HepG2 (cell line): ENCODE measurements around the gene VIPR1. TPM values are rescaled to one million over a fixed set of nuclear protein-coding genes. Genes with fewer than 3 reads are reported as not detected.

ENCODE experiments used
- CHD2 ChIP-seq: IDR thresholded peaks from 2 replicates; pipeline ENCODE4 v1.6.1; 2011; ENCODE audit warnings: low read depth, low read length, improper control_type of control experiment
- NR2F2 ChIP-seq: IDR thresholded peaks from 2 replicates; pipeline ENCODE4 v1.6.1; 2012; ENCODE audit warnings: low read depth, inconsistent platforms, borderline replicate concordance
- RBM39 ChIP-seq: fragments of 200-400 bp; formaldehyde crosslinking; IDR thresholded peaks from one replicate; pipeline ENCODE4 v1.6.1; 2018; ENCODE audit warnings: antibody characterized with exemption, mild to moderate bottlenecking, low read depth, low read length; ENCODE audit not compliant: poor library complexity, severe bottlenecking
- RFXANK ChIP-seq: IDR thresholded peaks from 2 replicates; pipeline ENCODE4 v1.6.1; 2016
- RFXAP ChIP-seq: sonication (generic); formaldehyde crosslinking; IDR thresholded peaks from 2 replicates; pipeline ENCODE4 v1.4.0; 2020; ENCODE audit warnings: missing genetic modification reagents, borderline replicate concordance
- TIGD3 ChIP-seq: sonication (generic); formaldehyde crosslinking; IDR thresholded peaks from 2 replicates; pipeline ENCODE4 v1.5.1; 2020; ENCODE audit warnings: mild to moderate bottlenecking, missing genetic modification reagents, borderline replicate concordance
- ZBTB1 ChIP-seq: sonication (generic); formaldehyde crosslinking; IDR thresholded peaks from 2 replicates; pipeline ENCODE4 v1.4.0; 2020; ENCODE audit warnings: missing genetic modification reagents, borderline replicate concordance
- ZFX ChIP-seq: sonication (generic); formaldehyde crosslinking; IDR thresholded peaks from 2 replicates; pipeline ENCODE4 v1.4.0; 2020; ENCODE audit warnings: mild to moderate bottlenecking, low read depth, missing genetic modification reagents, moderate library complexity
- ZNF256 ChIP-seq: sonication (generic); formaldehyde crosslinking; conservative IDR thresholded peaks from 2 replicates; pipeline ENCODE4 v1.4.0; 2020; ENCODE audit warnings: missing genetic modification reagents
- ZNF331 ChIP-seq: sonication (generic); formaldehyde crosslinking; IDR thresholded peaks from 2 replicates; pipeline ENCODE4 v1.4.0; 2020; ENCODE audit warnings: missing genetic modification reagents
- ZNF343 ChIP-seq: sonication (generic); formaldehyde crosslinking; IDR thresholded peaks from 2 replicates; pipeline ENCODE4 v1.4.0; 2020; ENCODE audit warnings: mild to moderate bottlenecking, missing genetic modification reagents
- ZNF383 ChIP-seq: sonication (generic); formaldehyde crosslinking; IDR thresholded peaks from 2 replicates; pipeline ENCODE4 v1.4.0; 2020; ENCODE audit warnings: missing genetic modification reagents, mild to moderate bottlenecking, borderline replicate concordance
- ZNF530 ChIP-seq: sonication (generic); formaldehyde crosslinking; IDR thresholded peaks from 2 replicates; pipeline ENCODE4 v1.5.0; 2020; ENCODE audit warnings: low read depth, mild to moderate bottlenecking, missing genetic modification reagents
- ZNF543 ChIP-seq: sonication (generic); formaldehyde crosslinking; IDR thresholded peaks from 2 replicates; pipeline ENCODE4 v1.4.0; 2020; ENCODE audit warnings: mild to moderate bottlenecking, missing genetic modification reagents
- ZNF550 ChIP-seq: sonication (generic); formaldehyde crosslinking; IDR thresholded peaks from 2 replicates; pipeline ENCODE4 v1.4.0; 2020; ENCODE audit warnings: mild to moderate bottlenecking, missing genetic modification reagents, borderline replicate concordance
- ZNF589 ChIP-seq: sonication (generic); formaldehyde crosslinking; conservative IDR thresholded peaks from 2 replicates; pipeline ENCODE4 v1.8.0; 2022; ENCODE audit warnings: mild to moderate bottlenecking, moderate library complexity, missing genetic modification reagents
- ZNF619 ChIP-seq: sonication (generic); formaldehyde crosslinking; IDR thresholded peaks from 2 replicates; pipeline ENCODE4 v1.4.0; 2020; ENCODE audit warnings: mild to moderate bottlenecking, missing genetic modification reagents
- ZSCAN29 ChIP-seq: sonication (generic); formaldehyde crosslinking; conservative IDR thresholded peaks from 2 replicates; pipeline ENCODE4 v1.4.0; 2020; ENCODE audit warnings: mild to moderate bottlenecking, missing genetic modification reagents
- polyA plus RNA-seq, 8 experiments: library from polyadenylated mRNA; depleted of rRNA in 3 of 8; stranded (reverse) in 7 of 8; unstranded in 1 of 8; fragments of >200 nt; fragmentation: Illumina TruSeq in 4 of 8; extraction: Trizol in 4 of 8; gene quantifications; 2 replicates each; pipeline versions ENCODE4 v1.2.1 to v1.2.3, GENCODE V29; 2011 to 2016; ENCODE audit warnings: low read depth in 4 of 8, missing spikeins in 1 of 8, mixed read lengths in 1 of 8; ENCODE audit not compliant: insufficient read depth in 1 of 8
- total RNA-seq, 5 experiments: library from RNA; depleted of rRNA; stranded (reverse); fragments of >200 nt; fragmentation: Illumina TruSeq; extraction: Trizol; gene quantifications; 2 replicates each; pipeline ENCODE4 v1.2.3, GENCODE V29; 2016; ENCODE audit warnings: low read depth in 1 of 5
- TF ChIP-seq, protein P1 (sequence below): sonication (generic); formaldehyde crosslinking; conservative IDR thresholded peaks from 2 replicates; pipeline ENCODE4 v1.4.0; 2020; ENCODE audit warnings: missing genetic modification reagents
- TF ChIP-seq, protein P2 (sequence below): sonication (generic); formaldehyde crosslinking; conservative IDR thresholded peaks from 2 replicates; pipeline ENCODE4 v1.8.0; 2022; ENCODE audit warnings: missing genetic modification reagents
- TF ChIP-seq, protein P3 (sequence below): sonication (generic); formaldehyde crosslinking; IDR thresholded peaks from 2 replicates; pipeline ENCODE4 v1.5.1; 2020; ENCODE audit warnings: missing genetic modification reagents, mild to moderate bottlenecking, borderline replicate concordance
- TF ChIP-seq, protein P4 (sequence below): sonication (generic); formaldehyde crosslinking; IDR thresholded peaks from 2 replicates; pipeline ENCODE4 v1.5.1; 2020; ENCODE audit warnings: mild to moderate bottlenecking, missing genetic modification reagents, moderate library complexity

VIPR1 gene
- total and polyA plus RNA-seq, 2 of the 13 experiments (the other 11 are each of a cell fraction or from before 2014, with no cell fraction given) = 0.04 to 0.11 TPM

DNA sequence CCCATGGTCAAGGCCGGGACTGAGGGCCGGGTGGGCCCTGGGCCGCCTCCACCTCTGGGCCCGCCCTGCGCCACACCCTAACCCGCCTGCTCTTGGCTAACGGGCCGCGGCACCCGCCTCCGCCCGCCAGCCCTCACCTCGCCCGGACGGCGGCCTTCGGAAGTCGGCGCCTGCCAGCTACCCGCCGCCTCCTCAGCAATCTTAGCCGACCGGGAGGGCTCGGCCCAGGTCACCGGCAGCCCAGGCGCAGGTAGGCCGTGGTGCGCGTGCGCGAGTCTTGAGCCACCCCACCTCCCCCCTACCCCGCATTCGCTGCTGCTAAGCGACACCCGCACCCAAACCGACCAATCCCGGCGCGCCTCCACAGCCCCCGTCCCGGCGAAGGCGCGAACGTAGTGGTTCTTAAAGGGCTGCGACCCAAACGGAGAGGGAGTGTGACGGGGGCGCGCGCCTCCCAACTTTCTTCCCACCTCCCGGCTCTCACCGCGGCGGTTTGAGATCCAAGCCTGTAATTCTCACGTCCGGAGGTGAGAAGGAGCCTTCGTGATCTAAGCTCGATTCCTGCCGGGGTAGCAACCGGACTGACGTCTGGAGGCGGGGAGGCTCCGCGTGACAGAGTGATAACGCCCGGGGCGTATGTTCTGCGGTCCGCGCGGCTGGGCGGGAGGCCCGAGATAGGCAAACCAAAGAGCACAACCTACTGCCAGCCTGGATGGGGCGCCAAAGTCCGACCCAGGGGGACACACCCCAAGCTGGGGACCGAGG is 79.4 kb downstream of the VIPR1 start, which contains the start of gene SEC22C (continued):
- peak; percentile 64; the same call in 1 of the 2 replicates for TF ChIP-seq ZNF543 (CRISPR knock-in tag)
- TF ChIP-seq, protein P1, sequence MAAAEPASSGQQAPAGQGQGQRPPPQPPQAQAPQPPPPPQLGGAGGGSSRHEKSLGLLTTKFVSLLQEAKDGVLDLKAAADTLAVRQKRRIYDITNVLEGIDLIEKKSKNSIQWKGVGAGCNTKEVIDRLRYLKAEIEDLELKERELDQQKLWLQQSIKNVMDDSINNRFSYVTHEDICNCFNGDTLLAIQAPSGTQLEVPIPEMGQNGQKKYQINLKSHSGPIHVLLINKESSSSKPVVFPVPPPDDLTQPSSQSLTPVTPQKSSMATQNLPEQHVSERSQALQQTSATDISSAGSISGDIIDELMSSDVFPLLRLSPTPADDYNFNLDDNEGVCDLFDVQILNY = 0 out of 2 replicates have a peak, but pooled peaks have one; percentile 58
- TF ChIP-seq ZNF530 (CRISPR knock-in tag) = no peak
- TF ChIP-seq ZNF550 (CRISPR knock-in tag) = no peak
- peak; percentile 65 for TF ChIP-seq RBM39
- TF ChIP-seq TIGD3 (CRISPR knock-in tag) = no peak
- TF ChIP-seq ZNF589 (CRISPR knock-in tag) = peak; percentile 79; the same call in 1 of the 2 replicates
- no peak; the same call in 1 of the 2 replicates for TF ChIP-seq NR2F2
- TF ChIP-seq ZNF256 = no peak
- TF ChIP-seq ZBTB1 (CRISPR knock-in tag) = no peak
- TF ChIP-seq ZNF383 (CRISPR knock-in tag) = no peak
- TF ChIP-seq RFXANK (CRISPR knock-in tag) = no peak
- TF ChIP-seq, protein P2, sequence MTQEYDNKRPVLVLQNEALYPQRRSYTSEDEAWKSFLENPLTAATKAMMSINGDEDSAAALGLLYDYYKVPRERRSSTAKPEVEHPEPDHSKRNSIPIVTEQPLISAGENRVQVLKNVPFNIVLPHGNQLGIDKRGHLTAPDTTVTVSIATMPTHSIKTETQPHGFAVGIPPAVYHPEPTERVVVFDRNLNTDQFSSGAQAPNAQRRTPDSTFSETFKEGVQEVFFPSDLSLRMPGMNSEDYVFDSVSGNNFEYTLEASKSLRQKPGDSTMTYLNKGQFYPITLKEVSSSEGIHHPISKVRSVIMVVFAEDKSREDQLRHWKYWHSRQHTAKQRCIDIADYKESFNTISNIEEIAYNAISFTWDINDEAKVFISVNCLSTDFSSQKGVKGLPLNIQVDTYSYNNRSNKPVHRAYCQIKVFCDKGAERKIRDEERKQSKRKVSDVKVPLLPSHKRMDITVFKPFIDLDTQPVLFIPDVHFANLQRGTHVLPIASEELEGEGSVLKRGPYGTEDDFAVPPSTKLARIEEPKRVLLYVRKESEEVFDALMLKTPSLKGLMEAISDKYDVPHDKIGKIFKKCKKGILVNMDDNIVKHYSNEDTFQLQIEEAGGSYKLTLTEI = no peak
- TF ChIP-seq, protein P3, sequence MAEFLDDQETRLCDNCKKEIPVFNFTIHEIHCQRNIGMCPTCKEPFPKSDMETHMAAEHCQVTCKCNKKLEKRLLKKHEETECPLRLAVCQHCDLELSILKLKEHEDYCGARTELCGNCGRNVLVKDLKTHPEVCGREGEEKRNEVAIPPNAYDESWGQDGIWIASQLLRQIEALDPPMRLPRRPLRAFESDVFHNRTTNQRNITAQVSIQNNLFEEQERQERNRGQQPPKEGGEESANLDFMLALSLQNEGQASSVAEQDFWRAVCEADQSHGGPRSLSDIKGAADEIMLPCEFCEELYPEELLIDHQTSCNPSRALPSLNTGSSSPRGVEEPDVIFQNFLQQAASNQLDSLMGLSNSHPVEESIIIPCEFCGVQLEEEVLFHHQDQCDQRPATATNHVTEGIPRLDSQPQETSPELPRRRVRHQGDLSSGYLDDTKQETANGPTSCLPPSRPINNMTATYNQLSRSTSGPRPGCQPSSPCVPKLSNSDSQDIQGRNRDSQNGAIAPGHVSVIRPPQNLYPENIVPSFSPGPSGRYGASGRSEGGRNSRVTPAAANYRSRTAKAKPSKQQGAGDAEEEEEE = 0 out of 2 replicates have a peak, but pooled peaks have one; percentile 64
- TF ChIP-seq ZNF331 = peak; percentile 44
- peak; percentile 98 for TF ChIP-seq ZFX
- peak; percentile 76; the same call in 1 of the 2 replicates for TF ChIP-seq ZNF343 (CRISPR knock-in tag)
- TF ChIP-seq CHD2 = 0 out of 2 replicates have a peak, but pooled peaks have one; percentile 29
- TF ChIP-seq, protein P4, sequence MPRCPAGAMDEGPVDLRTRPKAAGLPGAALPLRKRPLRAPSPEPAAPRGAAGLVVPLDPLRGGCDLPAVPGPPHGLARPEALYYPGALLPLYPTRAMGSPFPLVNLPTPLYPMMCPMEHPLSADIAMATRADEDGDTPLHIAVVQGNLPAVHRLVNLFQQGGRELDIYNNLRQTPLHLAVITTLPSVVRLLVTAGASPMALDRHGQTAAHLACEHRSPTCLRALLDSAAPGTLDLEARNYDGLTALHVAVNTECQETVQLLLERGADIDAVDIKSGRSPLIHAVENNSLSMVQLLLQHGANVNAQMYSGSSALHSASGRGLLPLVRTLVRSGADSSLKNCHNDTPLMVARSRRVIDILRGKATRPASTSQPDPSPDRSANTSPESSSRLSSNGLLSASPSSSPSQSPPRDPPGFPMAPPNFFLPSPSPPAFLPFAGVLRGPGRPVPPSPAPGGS (CRISPR knock-in tag) = peak; percentile 72; the same call in 1 of the 2 replicates
- peak; percentile 74; the same call in 1 of the 2 replicates for TF ChIP-seq ZSCAN29 (CRISPR knock-in tag)
- peak; percentile 91; the same call in 1 of the 2 replicates for TF ChIP-seq RFXAP
- TF ChIP-seq ZNF619 = peak; percentile 74; the same call in 1 of the 2 replicates
